Measurements from ENCODE around the gene SPOP.
"Not testable (repeated sequence)": the region's sequence is repeated elsewhere in the genome, so short reads cannot be mapped to it uniquely, and the experiment has no call there.

The SPOP gene

DNA sequence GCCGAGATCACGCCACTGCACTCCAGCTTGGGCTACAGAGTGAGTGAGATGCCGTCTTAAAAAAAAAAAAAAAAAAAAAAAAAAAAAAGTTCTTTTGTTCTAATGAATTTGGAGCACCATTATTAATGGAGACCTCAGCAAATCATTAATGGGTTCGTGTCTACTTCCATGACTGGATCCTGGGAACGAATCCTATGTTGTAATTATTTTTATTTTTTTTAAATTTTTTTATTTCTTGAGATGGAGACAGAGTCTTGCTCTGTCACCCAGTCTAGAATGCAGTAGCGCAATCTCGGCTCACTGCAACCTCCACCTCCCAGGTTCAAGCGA lies 30.7 kb downstream of the SPOP start:
- DNase-seq, result no peak

DNA sequence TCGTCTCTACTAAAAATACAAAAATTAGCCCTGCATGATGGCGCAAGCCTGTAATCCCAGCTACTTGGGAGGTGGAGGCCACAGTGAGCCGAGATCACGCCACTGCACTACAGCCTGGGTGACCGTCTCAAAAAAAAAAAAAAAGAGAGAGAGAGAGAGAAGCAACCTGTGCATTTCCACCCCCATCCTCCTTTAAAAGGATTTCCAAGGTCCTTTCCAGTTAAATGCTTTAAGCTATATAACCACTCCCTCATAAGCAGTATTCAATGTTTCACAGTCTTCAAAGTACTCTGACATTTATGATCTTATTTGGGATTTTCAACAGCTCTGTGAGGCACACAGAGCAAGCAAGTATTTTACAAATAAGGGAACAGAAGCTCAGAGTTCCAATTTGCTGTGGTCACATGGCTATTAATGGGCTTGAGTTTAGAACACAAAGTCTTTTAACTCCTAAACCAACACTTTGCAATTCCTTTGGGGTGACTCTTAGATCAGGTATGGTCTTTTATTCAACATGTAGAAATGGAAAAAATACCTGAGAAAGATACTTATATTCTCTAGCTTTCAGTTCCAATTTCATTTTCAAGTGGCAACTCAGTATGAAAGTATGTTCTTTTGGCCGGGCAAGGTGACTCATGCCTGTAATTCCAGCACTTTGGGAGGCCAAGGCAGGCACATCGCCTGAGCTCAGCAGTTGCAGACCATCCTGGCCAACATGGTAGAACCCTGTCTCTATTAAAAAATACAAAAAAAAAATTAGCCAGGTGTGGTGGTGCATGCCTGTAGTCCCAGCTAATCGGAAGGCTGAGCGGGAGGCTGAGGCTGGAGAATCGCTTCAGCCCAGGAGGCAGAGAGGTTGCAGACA lies 31.3 kb downstream of the SPOP start:
- no peak for DNase-seq

DNA sequence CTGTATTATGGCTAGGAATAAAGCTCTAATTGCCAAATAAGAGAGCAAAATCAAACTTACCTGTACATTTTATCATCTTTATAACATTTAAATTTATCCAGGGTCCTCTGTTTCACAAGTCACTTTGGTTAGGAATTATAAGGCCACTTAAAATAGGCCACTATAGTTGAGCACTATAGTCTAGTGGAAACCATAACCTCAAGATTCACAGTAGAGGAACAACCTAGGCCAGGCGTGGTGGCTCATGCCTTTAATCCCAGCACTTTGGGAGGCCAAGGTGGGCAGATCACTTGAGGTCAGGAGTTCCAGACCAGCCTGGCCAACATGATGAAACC lies 31.9 kb downstream of the SPOP start:
- DNase-seq, result not testable (repeated sequence)

DNA sequence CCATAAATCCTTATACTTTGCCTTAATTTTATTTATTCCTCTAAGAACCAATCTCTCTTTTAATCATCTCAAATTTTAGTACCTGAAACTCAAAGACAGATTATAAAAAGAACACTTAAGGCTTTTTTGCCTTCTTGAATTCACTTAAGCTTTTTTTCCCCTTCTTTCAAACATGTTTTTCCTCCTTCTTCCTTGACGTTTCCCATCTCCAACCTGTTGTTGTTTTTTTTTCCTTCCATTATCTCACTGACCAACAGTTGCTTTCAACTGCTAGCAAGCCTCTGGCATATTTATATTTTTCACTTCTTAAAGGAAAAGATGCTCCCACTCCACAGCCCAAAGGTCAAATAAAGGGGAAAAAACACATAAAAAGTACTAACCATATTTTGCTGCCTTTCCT lies 32.2 kb downstream of the SPOP start:
- no peak for DNase-seq

DNA sequence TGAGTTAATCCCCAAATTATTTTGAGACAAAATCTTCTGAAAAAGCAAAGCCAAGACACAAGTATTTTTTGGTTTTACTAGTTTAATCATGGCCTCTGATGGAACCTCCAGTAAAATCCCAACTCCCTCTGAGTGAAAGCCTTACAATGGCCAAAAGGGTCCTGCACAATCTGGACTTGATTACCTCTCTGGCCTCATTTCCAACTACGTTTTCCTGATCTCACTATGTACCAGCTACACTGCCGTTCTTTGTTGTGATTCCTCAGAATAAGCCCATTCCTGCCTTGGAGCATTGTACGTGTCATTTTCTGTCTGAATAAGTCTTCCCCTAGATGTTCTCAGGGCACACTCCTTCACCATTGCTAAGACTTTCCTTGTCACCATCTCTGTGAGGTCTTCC lies 37.3 kb downstream of the SPOP start:
- no peak for DNase-seq

DNA sequence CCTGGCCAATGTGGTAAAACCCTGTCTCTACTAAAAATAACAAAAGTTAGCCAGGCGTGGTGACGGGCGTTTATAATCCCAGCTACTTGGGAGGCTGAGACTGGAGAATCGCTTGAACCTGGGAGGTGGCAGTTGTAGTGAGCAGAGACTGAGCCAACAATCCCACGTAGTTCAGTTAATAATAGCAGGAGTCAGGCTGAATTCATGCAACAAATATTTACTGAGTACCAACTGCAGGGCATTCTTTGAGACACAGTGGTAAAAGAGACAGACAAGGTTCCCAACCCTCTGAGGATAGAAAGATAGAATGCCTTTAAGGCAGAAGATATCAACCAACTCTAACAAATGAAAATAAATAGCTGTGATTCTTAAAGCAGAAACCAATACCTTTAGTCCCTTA lies 39.1 kb downstream of the SPOP start:
- no peak for DNase-seq

DNA sequence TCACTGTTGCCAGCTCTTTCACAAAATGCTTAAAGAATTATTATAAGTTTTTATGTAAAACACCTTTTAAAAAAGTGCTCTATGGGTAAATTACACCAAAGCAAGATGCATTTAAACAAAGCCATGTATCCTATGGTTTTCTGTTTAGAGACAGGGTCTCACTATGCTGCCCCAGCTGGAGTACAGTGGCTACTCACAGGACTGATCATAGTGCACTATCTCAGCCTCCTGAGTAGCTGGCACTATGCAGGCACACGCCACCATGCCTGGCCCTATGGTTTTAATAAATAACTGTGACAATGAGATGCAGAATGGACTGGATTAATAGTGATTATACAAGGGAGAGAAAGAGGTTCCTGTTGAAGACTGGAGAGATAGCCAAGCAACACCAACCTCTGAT lies 40.2 kb downstream of the SPOP start:
- no peak for DNase-seq

DNA sequence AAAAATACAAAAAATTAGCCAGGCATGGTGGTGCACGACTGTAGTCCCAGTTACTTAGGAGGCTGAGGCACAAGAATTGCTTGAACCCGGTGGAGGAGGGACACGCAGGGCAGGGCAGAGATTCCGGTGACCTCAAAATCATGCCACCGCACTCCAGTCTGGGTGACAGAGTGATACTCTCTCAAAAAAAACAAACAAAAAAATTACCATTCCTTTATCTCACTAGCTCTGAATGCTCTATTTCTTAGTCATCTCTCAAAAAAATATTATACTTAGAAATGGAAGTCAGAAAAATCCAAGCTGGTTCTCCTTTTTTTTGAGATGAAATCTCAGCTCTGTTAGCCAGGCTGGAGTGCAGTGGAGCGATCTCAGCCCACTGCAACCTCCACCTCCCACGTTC lies 40.8 kb downstream of the SPOP start:
- no peak for DNase-seq

DNA sequence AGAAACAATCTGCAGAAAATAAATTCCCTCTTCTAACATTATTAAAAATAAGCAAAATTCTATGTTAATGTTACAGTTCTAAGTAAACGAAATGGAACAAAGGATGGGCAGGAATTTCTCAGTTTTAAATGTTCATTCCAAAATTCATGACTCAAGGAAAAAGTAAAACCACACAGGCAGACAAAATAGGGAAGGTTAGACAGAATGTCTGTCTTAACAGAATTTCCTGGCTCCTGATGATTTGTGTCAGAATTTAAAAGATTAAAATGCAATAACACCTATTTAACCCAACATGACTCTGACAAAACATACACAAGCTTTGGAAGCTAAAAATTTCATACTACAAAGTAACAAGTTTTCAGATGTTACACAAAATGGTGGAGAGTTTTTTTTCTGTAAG lies 42.8 kb downstream of the SPOP start:
- DNase-seq, result no peak

DNA sequence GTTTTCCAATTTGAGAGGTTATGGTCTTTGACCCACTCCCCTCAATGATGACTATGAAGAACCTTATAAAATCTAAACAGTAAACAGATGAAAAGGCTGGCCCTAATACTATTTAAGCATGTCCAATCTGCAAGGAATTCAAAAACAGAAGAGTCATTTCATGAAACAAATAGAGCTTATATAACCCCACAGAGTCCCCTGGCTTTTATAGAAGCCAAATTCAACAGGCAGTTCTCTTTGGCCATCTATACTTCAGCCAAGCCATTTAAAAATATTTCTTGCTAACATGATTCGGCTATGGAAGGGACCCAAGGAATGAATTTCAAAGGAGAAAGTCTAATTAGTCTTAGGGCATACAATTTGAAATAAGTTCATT lies 43.4 kb downstream of the SPOP start:
- no peak for DNase-seq

DNA sequence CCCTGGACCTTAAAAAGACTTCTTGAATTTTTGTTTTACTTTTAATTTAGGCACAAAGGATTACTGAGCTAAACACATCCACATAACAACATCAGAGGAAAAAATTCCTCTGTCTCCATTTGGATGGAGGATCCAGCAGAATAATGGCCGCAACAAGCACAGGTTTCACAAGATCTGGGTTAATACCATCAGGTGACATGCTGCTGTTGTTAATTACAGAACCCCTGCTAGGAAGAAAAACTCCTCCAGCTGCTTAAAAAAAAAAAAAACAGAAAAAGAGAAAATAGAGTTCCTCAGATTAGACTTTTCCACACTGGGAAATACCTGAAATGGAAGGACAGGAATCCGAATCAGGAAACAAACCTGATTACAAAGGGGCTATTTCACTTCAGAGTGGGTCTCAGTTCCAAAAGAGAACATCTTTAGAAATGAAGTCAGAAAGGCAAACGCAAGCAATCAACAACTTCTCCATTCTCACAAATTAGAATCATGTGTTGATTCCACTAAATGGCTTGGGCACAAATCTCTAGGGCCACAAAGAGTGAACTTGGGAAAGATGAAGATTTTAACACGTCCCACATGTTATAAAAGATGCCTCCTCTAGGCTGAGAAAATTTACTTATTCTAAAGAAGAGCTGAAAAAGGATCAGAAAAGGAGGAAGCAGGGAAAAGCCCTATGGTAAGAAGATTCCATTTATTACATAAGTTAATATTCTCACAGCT lies 44.0 kb downstream of the SPOP start:
- no peak for DNase-seq

DNA sequence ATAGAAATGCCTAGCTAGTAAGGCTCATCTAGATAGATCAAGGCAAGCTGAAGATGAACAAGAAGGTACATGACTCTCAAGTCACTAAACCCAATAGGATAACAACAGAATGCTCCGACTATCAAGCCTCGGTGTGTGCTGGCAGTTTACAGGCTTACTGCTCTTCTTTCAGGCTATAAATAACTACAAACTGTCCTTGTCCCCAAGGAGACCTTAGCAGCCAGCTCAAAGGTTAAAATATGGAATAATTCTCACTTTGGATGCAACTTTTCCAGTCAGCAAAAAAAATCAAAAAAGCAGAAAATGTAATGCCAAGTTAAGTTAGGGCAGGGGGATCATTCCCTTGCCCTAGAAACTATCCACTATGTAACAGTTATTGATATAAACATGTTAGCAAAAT lies 44.6 kb downstream of the SPOP start:
- no peak for DNase-seq

DNA sequence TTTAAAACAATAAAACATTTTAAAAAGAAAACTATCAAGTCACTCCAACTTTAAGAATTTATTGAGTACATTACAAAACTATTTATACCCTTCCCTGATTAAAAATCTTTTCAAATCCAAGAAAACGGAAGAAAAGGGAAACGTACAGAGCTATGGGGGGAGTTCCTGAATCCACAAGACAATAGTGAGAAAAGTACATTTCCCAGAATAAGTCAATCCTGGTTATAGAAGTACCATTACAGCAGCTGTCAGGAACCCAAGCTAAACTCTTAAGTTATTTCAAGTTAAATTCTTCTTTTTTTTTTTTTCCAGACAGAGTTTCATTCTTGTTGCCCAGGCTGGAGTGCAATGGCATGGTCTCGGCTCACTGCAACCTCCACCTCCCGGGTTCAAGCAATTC lies 45.7 kb downstream of the SPOP start:
- no peak for DNase-seq

DNA sequence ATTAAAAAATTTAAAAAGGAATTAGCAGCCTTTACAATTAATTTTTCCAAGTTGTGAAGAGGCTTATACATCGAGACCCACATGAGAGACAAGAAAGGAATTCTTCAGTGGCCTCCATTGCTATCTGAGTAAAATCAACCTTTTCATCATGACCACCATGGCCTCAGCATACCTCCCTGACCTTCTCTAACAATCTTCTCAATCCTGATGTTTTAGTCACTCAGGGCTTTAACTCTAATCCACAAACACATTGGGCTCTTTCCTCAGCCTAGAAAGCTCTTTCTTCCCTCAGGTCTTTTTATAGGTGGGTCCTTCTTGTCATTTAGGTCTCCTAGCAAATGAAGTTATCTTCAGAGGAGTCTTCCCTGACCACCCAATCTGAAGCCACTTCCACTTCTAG lies 46.4 kb downstream of the SPOP start:
- DNase-seq, result no peak

DNA sequence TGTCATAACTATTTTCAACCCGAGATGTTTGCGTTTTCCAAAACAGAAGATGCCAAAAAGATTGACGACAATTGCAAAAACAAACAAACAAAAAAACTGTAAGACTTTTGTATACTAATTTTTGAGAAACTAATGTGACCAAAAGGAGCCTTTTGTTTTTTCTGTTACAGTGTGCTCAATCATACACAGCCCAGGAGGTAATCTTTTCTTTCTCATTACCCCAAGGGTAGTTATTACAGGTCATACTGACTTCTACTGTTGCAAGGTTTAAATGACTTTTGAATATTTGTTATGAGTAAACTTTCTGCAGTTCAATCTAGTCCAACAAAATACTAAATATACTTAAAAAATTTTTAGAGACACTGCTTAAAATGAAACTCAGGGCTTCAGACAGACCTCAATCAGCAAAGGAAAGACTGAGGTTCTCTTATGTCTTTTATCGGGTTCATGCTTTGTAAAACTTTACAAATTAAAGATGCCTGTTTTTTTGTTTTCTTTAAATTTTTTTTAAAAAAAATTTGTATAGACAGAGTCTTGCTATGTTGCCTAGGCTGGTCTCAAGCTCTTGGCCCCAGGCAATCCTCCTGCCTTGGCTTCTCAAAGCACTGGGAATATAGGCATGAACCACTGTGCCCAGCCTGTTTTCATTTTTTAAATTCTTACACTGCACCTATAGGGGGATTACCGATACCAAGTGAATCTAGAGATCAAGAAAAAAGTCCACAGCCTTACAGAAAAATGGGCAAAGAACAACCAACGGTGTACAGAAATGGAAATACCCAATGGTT lies 47.6 kb downstream of the SPOP start:
- no peak for DNase-seq

DNA sequence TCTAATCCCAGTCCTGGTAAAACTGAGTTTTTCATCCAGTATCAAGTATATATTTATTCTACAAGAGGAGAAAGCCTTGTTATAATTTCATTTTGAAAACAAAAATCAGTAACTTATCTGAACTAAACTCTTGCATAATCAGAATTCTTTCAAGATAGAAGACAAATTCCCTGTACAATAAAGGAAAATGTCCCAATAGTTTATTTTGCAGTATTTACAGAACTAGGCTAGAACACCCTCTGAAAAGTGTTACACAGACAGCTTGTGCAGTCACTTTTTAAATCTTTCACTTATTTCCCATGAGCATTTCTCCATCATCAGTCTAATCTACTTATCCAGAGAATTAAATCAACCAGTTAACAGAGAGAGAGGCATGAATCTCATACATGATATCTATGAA lies 48.5 kb downstream of the SPOP start:
- no peak for DNase-seq

DNA sequence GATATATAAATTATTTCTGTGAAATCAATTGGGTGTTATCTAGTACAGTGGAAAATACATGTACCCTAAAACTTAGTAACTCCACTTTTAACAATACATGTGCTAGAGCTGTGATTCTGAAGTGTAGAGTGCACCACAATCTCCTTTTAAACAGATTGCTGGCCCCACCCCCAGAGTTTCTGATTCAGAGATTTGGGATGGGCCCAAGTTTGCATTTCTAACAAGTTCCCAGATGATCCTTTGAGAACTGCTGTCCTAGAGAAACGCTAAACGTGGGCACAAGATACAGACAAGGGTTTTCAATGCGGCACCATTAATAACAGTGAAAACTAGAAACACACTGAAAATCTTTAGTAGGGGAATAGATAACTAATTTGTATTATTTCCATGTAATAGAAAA lies 53.0 kb downstream of the SPOP start:
- no peak for DNase-seq

DNA sequence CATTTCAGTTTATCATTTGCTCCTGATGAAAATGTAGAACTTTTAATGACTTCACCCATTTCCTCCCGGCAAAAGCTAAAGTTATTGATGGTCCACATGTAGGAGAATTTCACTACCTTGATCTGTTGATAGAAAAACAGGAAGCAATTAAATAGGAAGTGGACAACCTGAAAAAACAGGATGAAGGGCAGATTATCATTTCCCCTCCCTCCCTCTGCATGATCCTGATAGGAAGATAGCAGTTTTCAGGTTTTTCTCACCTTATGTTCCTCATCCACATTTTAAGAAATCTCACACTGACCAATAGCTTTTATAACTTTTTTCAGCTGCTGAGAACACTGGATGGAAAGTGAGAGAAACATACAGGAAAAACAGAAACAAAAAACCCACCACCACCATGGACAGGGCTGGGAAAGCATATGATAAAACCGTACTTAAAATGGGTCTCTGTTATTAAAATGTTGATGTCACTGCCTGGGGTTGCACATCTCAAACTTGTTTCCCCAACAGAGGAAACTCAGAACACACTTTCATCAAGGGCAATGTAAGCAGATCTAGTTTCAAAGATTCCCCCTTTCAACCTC lies 55.9 kb downstream of the SPOP start:
- DNase-seq, result no peak

DNA sequence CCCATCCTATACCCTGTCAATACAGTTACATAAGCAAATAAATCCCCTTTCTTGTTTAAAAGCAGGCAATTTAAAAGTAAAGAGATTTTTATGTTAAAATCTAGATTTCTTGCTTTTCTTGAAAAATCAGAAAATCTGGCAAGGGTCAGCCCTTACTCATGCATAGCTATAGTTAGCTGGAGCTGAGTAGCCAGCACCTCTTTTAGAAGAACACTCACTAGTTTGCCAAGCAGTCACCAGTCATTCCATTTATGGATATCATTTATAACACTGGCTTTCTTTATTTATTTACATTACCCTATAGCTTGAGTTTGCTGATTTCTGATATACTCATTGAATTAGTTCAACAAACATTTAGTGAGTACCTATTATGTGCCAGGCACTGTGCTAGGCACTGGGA lies 56.5 kb downstream of the SPOP start:
- DNase-seq, result no peak

DNA sequence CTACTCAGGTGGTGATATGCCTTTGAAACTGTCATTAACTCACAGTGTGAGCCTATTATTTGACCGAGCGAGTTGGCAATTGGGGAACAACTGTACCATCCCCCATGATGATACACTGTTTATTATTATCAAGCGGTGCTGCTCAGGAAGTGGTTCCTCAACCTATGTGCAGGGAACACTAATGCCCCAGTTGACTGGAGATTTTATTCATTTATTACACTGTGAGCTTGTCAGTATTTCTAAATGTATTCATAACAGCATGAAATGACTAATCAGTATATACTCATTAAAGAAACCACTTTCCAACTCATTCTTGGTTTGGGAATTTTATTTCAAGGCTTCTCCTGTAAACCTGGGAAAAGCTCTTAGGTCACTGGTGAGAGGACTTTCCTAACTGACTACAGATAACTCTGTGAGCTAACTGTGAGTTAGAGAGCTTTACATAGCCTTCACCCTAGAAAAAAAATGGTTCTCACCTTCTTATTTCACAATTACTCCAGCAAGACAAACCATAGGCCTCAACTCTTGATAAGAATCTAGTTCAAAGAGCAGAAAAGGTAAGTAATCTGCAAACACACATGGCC lies 59.8 kb downstream of the SPOP start:
- DNase-seq, result no peak

DNA sequence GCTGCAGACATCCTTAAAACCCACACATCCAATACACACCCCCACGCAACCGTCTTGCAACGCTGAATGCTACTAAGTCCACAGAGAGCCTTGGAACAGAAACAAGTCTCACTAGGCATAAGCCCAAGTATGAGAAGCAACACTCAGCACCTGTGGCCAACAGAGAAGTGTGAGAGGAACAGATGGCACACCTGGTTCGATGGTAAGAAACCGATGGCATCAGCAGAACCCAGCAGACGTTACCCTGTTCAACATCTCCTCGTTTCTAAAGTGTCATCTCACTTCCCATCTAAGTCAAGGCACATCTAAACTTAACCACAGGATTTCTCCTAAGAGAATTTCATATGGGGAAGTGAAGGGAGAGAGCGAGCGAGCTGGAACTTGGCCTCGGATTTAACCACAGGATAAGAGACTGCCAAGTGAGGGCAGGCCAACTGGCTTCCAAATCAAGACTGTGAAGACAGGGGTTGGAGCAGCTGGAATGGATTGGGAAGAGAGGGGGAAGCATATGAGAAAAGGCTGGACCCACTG lies 61.2 kb downstream of the SPOP start:
- no peak for DNase-seq

DNA sequence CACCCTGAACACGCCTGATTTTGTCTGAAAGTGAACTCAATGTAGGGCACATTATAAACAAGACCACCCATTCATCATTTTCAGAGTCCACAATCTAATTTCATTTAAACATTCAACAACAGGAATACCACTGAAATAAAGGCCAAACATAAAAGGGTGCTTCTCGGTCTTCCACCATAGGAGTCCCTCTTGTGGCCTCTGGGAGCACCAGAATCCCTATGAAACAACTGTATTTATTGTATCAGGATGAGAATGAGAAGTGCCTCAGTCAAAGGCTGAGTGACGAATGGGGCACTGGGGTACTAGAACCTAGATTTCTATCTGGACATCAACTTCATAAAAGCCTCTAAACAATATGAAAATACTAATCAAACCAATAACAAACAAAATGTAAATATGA lies 61.8 kb downstream of the SPOP start:
- DNase-seq, result no peak

DNA sequence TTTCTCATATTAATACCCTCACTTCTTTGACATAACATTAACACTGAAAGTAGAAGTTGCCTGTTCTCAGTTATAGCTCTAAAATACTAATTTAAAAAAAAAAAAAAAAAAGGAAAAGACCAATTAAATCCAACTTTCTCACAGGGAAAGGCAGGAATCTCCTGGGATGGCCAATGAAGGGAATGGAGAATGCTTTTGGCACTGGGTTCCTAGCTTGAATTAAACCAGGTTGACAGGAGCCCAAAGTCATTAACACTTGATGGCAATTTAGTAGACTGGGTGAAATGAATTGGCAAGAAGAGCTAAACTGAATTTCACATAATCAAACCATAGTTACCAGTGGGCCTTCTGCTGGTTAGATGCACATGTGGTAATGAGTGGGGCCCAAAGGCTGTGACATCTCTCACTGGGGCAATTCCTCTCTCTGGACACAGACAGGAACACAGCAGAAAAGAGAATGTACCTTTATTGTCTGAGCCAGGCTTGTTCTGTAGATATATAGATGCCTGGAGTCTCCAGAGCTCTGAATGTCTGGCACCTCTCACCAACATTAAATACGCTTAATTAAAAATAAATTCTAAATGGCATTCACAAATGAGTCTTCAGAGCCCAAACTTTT lies 64.6 kb downstream of the SPOP start:
- DNase-seq, result no peak
